ENCODE results near the gene EHD1. TPM values are rescaled to one million over a fixed set of nuclear protein-coding genes. Genes with fewer than 3 reads are reported as not detected.

Gene EHD1
- polyA plus RNA-seq, 2 of the 4 experiments (the other 2 are of a cell fraction) = 25.9 to 37.8 TPM

DNA sequence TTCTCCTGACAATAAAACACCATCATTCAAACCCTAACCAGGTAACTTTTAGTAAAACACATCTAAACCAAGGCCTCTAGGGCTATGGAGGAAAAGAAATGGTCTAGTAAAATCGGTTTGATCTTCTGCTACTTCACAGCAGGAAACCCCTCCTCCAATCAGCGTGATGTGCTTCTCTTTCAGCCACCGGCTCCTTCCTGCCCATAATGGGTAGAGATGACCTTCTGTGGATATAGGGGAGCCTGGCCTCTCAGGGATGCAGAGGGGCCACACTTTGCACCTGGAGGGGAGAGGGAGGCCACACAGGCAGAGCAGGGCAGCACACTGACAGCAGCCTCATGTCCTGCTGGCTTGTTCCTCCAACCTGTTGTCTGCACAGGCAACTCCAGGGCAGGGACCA is 6.9 kb downstream of the EHD1 start:
- TF ChIP-seq HDAC2 (IDR thresholded peaks at IDR 0.05) = no peak
- TF ChIP-seq CEBPB (IDR thresholded peaks at IDR 0.05) = no peak
- TF ChIP-seq POLR2A (IDR thresholded peaks at IDR 0.05; ENCODE audit: low read length) = no peak
- no peak for TF ChIP-seq ZSCAN20 (CRISPR knock-in tag; IDR thresholded peaks at IDR 0.05)
- no peak for TF ChIP-seq RCOR1 (IDR thresholded peaks at IDR 0.05; ENCODE audit: low read depth, low read length)
- TF ChIP-seq, protein P1, sequence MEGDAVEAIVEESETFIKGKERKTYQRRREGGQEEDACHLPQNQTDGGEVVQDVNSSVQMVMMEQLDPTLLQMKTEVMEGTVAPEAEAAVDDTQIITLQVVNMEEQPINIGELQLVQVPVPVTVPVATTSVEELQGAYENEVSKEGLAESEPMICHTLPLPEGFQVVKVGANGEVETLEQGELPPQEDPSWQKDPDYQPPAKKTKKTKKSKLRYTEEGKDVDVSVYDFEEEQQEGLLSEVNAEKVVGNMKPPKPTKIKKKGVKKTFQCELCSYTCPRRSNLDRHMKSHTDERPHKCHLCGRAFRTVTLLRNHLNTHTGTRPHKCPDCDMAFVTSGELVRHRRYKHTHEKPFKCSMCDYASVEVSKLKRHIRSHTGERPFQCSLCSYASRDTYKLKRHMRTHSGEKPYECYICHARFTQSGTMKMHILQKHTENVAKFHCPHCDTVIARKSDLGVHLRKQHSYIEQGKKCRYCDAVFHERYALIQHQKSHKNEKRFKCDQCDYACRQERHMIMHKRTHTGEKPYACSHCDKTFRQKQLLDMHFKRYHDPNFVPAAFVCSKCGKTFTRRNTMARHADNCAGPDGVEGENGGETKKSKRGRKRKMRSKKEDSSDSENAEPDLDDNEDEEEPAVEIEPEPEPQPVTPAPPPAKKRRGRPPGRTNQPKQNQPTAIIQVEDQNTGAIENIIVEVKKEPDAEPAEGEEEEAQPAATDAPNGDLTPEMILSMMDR (IDR thresholded peaks at IDR 0.05) = no peak
- TF ChIP-seq EHMT2 (IDR thresholded peaks at IDR 0.05; ENCODE audit: low read depth) = no peak
- TF ChIP-seq FOSB (CRISPR knock-in tag; IDR thresholded peaks at IDR 0.05) = no peak

DNA sequence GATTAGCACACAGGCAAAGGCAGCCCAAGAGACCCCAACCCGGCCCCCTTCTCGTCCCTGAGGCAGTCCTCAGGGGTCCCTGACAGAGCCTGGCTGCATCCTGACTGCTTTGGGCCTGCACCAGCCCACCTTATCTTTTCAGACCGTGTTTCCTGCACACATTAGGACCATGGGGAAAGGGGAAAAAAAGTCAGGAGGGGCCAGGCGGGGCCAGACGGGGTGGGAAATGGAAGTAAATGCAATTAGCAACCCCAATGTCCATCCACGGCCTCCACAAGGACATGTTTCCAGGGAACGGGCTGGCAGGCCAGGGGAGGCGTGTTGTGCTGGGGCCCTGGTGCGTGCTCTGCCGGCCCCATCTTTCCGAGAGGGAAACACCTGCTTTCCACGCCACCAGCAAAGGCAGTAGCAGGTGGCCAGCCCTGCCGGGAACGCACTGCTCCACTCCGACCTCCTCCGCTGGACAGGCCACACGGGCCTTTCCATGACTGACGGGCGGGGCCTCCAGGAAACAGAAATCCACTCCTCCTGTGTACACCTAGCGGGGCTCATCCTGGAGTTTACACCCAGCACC is 7.4 kb downstream of the EHD1 start:
- Histone ChIP-seq H3K9me3 (no peaks in the 10 kb centered on the region), H3K4me1 (peaks cover 68% of the 10 kb centered on the region), H3K4me3 (no peak overlapping the region), H3K27ac (peak overlapping the region; percentile 62 to 87), H3K4me2 (peak overlapping the region; percentile 69)
- DNase-seq (ENCODE audit: low read depth in 1 of 2, low spot score in 1 of 2) (no peak), FAIRE-seq (no peak), ATAC-seq (no peak)
- 87% methylated on average over 20 of the region's 20 CpGs for WGBS (ENCODE audit: missing lambda C conversion rate)
- ChIA-PET CTCF (interaction anchor here (0.6 to 39.4 kb wide), 3 partner anchors 16 to 128 kb away, joined by 3 to 1607 read pairs (median 462); partner anchors contain the start of genes CDC42BPG and EHD1), POLR2A (no interaction called here)
- TF ChIP-seq NPAS2 (CRISPR knock-in tag; IDR thresholded peaks at IDR 0.05; ENCODE audit: borderline replicate concordance) = no peak
- TF ChIP-seq, protein P2, sequence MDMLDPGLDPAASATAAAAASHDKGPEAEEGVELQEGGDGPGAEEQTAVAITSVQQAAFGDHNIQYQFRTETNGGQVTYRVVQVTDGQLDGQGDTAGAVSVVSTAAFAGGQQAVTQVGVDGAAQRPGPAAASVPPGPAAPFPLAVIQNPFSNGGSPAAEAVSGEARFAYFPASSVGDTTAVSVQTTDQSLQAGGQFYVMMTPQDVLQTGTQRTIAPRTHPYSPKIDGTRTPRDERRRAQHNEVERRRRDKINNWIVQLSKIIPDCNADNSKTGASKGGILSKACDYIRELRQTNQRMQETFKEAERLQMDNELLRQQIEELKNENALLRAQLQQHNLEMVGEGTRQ (IDR thresholded peaks at IDR 0.05) = no peak
- no peak for TF ChIP-seq BHLHE40 (IDR thresholded peaks at IDR 0.05; ENCODE audit: low read depth, low read length)
- TF ChIP-seq, protein P3, sequence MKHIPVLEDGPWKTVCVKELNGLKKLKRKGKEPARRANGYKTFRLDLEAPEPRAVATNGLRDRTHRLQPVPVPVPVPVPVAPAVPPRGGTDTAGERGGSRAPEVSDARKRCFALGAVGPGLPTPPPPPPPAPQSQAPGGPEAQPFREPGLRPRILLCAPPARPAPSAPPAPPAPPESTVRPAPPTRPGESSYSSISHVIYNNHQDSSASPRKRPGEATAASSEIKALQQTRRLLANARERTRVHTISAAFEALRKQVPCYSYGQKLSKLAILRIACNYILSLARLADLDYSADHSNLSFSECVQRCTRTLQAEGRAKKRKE (CRISPR knock-in tag; IDR thresholded peaks at IDR 0.05; ENCODE audit: low read depth) = no peak
- no peak for TF ChIP-seq NFE2L2 (conservative IDR thresholded peaks at IDR 0.05; ENCODE audit: low read length)
- TF ChIP-seq CHD2 (IDR thresholded peaks at IDR 0.05; ENCODE audit: low read length, partially characterized antibody) = no peak
- TF ChIP-seq NR3C1 (IDR thresholded peaks at IDR 0.05) = no peak
- TF ChIP-seq HDAC2 (IDR thresholded peaks at IDR 0.05) = no peak
- TF ChIP-seq EP300 (IDR thresholded peaks at IDR 0.05) = no peak
- TF ChIP-seq RAD21 (conservative IDR thresholded peaks at IDR 0.05 in 1 of 2, IDR thresholded peaks at IDR 0.05 in 1 of 2) = no peak
- TF ChIP-seq HOXA7 (CRISPR knock-in tag; IDR thresholded peaks at IDR 0.05) = no peak

More for the DNA sequence above, 6.9 kb downstream of the EHD1 start:
- WGBS (ENCODE audit: missing lambda C conversion rate) = 73% methylated on average over 3 of the region's 3 CpGs
- Histone ChIP-seq H3K4me2 (no peak overlapping the region; the same call in 2 of the 3 replicates), H3K4me1 (peaks cover 71% of the 10 kb centered on the region), H3K4me3 (no peak overlapping the region), H3K9me3 (no peaks in the 10 kb centered on the region), H3K27ac (peak overlapping the region in 1 of 2 experiments; percentile 87; a peak in 3 of 6 replicates)
- ChIA-PET POLR2A (no interaction called here), CTCF (interaction anchor here (1.0 to 31.5 kb wide), 4 partner anchors 10 to 206 kb away, joined by 3 to 1607 read pairs (median 158); partner anchors contain the start of gene CDC42BPG)
- FAIRE-seq (no peak), ATAC-seq (no peak), DNase-seq (ENCODE audit: low read depth in 1 of 2, low spot score in 1 of 2) (no peak)

DNA sequence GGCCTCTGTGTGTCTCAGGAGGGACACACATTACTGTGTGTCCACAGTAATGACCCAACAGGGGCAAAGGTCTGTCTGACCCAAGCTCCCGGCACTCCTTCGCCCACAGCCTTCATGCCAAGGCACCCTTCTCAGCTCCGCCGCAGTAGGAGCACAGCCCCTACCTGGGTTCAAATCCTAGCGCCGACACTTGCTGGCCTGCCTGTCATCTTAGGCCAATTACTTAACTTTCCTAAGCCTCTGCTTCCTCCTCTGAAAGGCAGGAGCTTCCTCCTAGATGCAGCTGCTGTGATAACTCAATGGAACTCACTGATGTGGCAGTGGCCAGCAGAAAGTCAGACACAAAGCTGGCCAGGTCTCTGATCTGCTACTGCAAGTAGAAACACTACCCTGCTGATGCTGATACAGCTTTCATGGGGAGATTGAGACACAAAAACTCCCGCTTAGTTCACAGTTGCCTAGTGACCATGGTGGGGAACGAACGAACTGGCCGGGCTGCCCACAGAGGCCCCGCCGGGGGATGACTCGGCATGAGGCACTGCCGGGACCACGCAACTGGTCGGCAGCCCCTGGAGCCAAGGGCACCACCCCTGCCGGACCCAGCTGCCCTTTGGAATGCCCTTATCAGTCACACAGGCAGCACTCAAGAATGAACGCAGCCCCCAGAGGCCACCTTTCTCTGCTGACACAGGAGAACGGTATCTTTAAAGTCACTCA is 8.1 kb downstream of the EHD1 start:
- no peak for DNase-seq (ENCODE audit: low read depth in 1 of 2, low spot score in 1 of 2)
- TF ChIP-seq RCOR1 (IDR thresholded peaks at IDR 0.05; ENCODE audit: low read depth, low read length) (no peak), SMC3 (IDR thresholded peaks at IDR 0.05) (no peak), MAFK (IDR thresholded peaks at IDR 0.05; ENCODE audit: partially characterized antibody) (peak; percentile 2)
- H3K4me2 ChIP-seq = peak overlapping the region; percentile 69
- peak overlapping the region; percentile 62 to 87 for H3K27ac ChIP-seq
- ChIA-PET POLR2A (interaction anchor here (3.6 kb wide), 1 partner anchor 8 kb away, joined by 25 read pairs; the partner anchor contains the start of gene EHD1), CTCF (interaction anchor here (0.6 to 39.4 kb wide), 5 partner anchors 17 to 144 kb away, joined by 3 to 1607 read pairs (median 11); partner anchors contain the start of genes ARL2, CDC42BPG and EHD1)
- WGBS (ENCODE audit: missing lambda C conversion rate) = 71% methylated on average over 13 of the region's 19 CpGs
- peak; percentile 2 to 16; a peak in 3 of 6 replicates for ATAC-seq
- FAIRE-seq = no peak
- peaks cover 68% of the 10 kb centered on the region for H3K4me1 ChIP-seq
- H3K4me3 ChIP-seq = no peak overlapping the region
- H3K9me3 ChIP-seq = no peaks in the 10 kb centered on the region

Data from A549 (cell line).